Measurements from ENCODE around the gene GHRH.

Gene GHRH

GRCh38 chr20:37204056-37204455 is 57.6 kb downstream of the GHRH start:
- no peak for TF ChIP-seq CTCF (IDR thresholded peaks at IDR 0.05; ENCODE audit: low read depth, low read length)
- DNase-seq (ENCODE audit: extremely low read depth, low read depth): no peak

- DNase-seq (ENCODE audit: extremely low read depth, low read depth): peak; percentile 88
- TF ChIP-seq CTCF (IDR thresholded peaks at IDR 0.05; ENCODE audit: low read depth, low read length): peak; percentile 92
Observed at GRCh38 chr20:37202267-37202943, 59.2 kb downstream of the GHRH start.

- no peak for TF ChIP-seq CTCF (IDR thresholded peaks at IDR 0.05; ENCODE audit: low read depth, low read length)
- DNase-seq (ENCODE audit: extremely low read depth, low read depth): no peak
Observed at GRCh38 chr20:37201827-37202162, 59.8 kb downstream of the GHRH start.

Data from AG09319 (cell line).